GM18873 (cell line): ENCODE data around the gene RNF180.
A peak's percentile ranks its signal among the peaks of the same experiment; 100 is the strongest.
"Not testable (repeated sequence)": the region's sequence is repeated elsewhere in the genome, so short reads cannot be mapped to it uniquely, and the experiment has no call there.

ENCODE experiments used
- ATAC-seq: cut with Tn5 transposase; IDR thresholded peaks from one replicate; pipeline ENCODE4 v1.9.1; 2021; ENCODE audit warnings: mild to moderate bottlenecking, moderate library complexity, moderate number of reproducible peaks; ENCODE audit not compliant: unreplicated experiment, low FRiP score

RNF180 gene

GRCh38 chr5:64344501-64344900 lies 178.9 kb downstream of the RNF180 start:
- no peak for ATAC-seq

GRCh38 chr5:64347309-64347708 lies 181.7 kb downstream of the RNF180 start:
- ATAC-seq = no peak

GRCh38 chr5:64364426-64364825 lies 198.8 kb downstream of the RNF180 start:
- ATAC-seq = no peak

- peak; percentile 85 for ATAC-seq
Measured at GRCh38 chr5:64384765-64385164, 219.1 kb downstream of the RNF180 start.

GRCh38 chr5:64397552-64397951 lies 231.9 kb downstream of the RNF180 start:
- ATAC-seq = no peak

GRCh38 chr5:64398735-64399134 lies 233.1 kb downstream of the RNF180 start:
- ATAC-seq = not testable (repeated sequence)

- not testable (repeated sequence) for ATAC-seq
Measured at GRCh38 chr5:64407103-64407825, 241.6 kb downstream of the RNF180 start.

GRCh38 chr5:64417390-64417789 lies 251.7 kb downstream of the RNF180 start:
- no peak for ATAC-seq

- no peak for ATAC-seq
Measured at GRCh38 chr5:64418013-64418412, 252.4 kb downstream of the RNF180 start.
